Measurements from ENCODE around the gene INPP5A. TPM values are rescaled to one million over a fixed set of nuclear protein-coding genes. Genes with fewer than 3 reads are reported as not detected.

The INPP5A gene
- total and polyA plus RNA-seq, 2 experiments from 2014 or later = 41.2 to 53.6 TPM

DNA sequence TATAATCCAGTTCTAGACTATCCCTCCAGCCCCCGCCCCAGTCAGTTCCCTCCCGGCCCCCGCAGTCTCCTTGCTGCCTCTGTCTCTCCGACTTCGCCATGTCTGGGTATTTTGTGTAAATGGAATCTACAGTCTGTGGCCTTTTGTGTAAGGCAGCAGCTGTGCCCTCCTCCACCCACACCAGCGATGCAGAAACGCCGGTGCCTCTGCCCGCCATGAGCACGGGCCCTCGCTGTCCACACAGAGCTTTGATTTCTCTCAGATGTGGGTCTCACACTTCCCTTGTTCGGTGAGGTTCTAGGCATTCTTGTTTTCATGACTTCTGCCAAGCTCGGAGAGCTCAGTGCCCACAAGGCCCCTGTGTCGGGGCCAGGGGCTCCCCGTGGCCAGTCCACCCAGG, 210.5 kb downstream of the INPP5A start:
- no peak overlapping the region for H3K27ac ChIP-seq
- no peak overlapping the region for H3K4me3 ChIP-seq
- no peaks in the 10 kb centered on the region for H3K9me3 ChIP-seq (ENCODE audit: low read depth)
- no peaks in the 10 kb centered on the region for H3K36me3 ChIP-seq (replicated peaks; ENCODE audit: insufficient read depth, low read depth)
- WGBS (ENCODE audit: low lambda C conversion rate, missing lambda C conversion rate) = 93% methylated on average over 15 of the region's 15 CpGs
- TF ChIP-seq, protein P1, sequence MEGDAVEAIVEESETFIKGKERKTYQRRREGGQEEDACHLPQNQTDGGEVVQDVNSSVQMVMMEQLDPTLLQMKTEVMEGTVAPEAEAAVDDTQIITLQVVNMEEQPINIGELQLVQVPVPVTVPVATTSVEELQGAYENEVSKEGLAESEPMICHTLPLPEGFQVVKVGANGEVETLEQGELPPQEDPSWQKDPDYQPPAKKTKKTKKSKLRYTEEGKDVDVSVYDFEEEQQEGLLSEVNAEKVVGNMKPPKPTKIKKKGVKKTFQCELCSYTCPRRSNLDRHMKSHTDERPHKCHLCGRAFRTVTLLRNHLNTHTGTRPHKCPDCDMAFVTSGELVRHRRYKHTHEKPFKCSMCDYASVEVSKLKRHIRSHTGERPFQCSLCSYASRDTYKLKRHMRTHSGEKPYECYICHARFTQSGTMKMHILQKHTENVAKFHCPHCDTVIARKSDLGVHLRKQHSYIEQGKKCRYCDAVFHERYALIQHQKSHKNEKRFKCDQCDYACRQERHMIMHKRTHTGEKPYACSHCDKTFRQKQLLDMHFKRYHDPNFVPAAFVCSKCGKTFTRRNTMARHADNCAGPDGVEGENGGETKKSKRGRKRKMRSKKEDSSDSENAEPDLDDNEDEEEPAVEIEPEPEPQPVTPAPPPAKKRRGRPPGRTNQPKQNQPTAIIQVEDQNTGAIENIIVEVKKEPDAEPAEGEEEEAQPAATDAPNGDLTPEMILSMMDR (IDR thresholded peaks at IDR 0.05; ENCODE audit: poor library complexity) = no peak
- TF ChIP-seq EZH2 (IDR thresholded peaks at IDR 0.05; ENCODE audit: borderline replicate concordance) = no peak
- TF ChIP-seq EZH2phosphoT487 (IDR thresholded peaks at IDR 0.05; ENCODE audit: low read depth, severe bottlenecking, unreplicated experiment) = no peak
- no peak overlapping the region for H3K4me2 ChIP-seq
- H3K27me3 ChIP-seq = no peaks in the 10 kb centered on the region
- no peaks in the 10 kb centered on the region for H3K9me2 ChIP-seq (replicated peaks; ENCODE audit: insufficient read depth)
- no peaks in the 10 kb centered on the region for H4K20me1 ChIP-seq (ENCODE audit: insufficient read depth, poor library complexity, severe bottlenecking)
- H3K4me1 ChIP-seq (ENCODE audit: insufficient read depth) = no peaks in the 10 kb centered on the region
- H2AFZ ChIP-seq = no peak overlapping the region
- no peaks in the 10 kb centered on the region for H3K79me2 ChIP-seq
- DNase-seq (ENCODE audit: low spot score) = no peak

DNA sequence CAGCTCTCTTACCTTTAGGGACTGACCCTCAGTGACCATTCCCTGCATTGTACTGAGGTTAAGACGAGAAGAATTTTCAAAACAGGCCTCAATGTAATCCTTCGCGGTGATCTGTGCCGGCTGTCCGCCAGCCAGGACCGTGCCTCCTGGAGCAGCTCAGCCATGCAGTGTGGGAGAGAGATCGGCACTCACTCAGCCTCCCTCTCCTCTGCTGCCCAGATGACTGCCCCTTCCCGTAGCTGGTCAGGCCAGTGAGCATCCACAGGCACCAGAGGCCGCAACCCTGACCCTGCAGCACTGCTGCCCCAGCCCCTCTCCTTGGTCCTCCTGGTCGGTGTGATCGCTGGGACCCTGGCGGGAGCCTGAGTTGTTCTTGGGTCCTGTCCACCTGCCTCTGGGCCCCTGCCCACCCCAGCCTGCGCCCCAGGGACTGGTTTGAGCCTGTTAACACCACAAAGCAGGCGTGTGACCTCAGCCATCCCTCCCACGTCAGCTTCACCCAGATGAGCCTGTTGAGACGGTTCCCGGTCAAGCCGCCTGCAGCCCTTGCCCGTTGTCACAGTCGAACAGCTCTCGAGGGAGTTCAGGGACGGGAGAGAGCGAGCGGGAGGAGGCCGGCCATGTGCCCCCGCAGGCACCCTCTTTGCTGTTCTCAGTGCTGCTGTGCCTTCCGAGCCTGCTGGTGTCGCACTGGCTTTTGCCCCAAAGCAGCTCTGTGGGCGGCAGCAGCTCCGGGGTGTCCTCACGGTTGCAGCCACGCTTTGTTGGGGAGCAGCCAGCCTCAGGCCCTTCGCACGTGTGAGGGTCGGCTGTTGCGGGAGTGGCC, 211.2 kb downstream of the INPP5A start:
- H3K79me2 ChIP-seq = no peaks in the 10 kb centered on the region
- H3K4me3 ChIP-seq = no peak overlapping the region
- H3K4me2 ChIP-seq = no peak overlapping the region
- H3K4me1 ChIP-seq (ENCODE audit: insufficient read depth) = no peaks in the 10 kb centered on the region
- DNase-seq (ENCODE audit: low spot score) = no peak
- 91% methylated on average over 36 of the region's 36 CpGs for WGBS (ENCODE audit: low lambda C conversion rate, missing lambda C conversion rate)
- no peaks in the 10 kb centered on the region for H4K20me1 ChIP-seq (ENCODE audit: insufficient read depth, poor library complexity, severe bottlenecking)
- H3K27ac ChIP-seq = no peak overlapping the region
- H2AFZ ChIP-seq = no peak overlapping the region
- H3K9me2 ChIP-seq (replicated peaks; ENCODE audit: insufficient read depth) = no peaks in the 10 kb centered on the region
- H3K27me3 ChIP-seq = no peaks in the 10 kb centered on the region
- no peaks in the 10 kb centered on the region for H3K36me3 ChIP-seq (replicated peaks; ENCODE audit: insufficient read depth, low read depth)
- H3K9me3 ChIP-seq (ENCODE audit: low read depth) = no peaks in the 10 kb centered on the region
- no peak for TF ChIP-seq EZH2phosphoT487 (IDR thresholded peaks at IDR 0.05; ENCODE audit: low read depth, severe bottlenecking, unreplicated experiment)
- no peak for TF ChIP-seq EZH2 (IDR thresholded peaks at IDR 0.05; ENCODE audit: borderline replicate concordance)
- TF ChIP-seq, protein P1 (IDR thresholded peaks at IDR 0.05; ENCODE audit: poor library complexity) = no peak

DNA sequence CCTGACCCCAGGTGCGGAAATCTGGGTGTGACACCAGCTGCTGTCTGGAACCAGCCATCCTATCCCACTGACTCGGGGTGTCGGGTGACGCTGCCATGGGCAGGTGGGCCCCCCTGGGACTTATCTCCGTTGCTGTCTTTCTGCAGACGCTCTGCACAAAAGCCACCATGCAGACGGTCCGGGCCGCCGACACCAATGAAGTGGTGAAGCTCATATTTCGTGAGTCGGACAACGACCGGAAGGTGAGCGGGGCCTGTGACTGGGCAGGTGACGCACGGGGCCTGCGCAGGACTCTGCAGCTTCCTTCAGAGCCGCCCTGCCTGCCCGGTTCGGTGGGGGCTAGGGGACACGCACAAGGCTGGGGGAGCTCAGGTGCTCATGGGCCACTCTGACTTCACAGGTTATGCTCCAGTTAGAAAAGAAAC, 211.8 kb downstream of the INPP5A start:
- H3K27me3 ChIP-seq = no peaks in the 10 kb centered on the region
- H3K9me3 ChIP-seq (ENCODE audit: low read depth) = no peaks in the 10 kb centered on the region
- no peak for DNase-seq (ENCODE audit: low spot score)
- no peaks in the 10 kb centered on the region for H3K9me2 ChIP-seq (replicated peaks; ENCODE audit: insufficient read depth)
- no peaks in the 10 kb centered on the region for H4K20me1 ChIP-seq (ENCODE audit: insufficient read depth, poor library complexity, severe bottlenecking)
- H3K27ac ChIP-seq = no peak overlapping the region
- no peak overlapping the region for H2AFZ ChIP-seq
- H3K4me2 ChIP-seq = no peak overlapping the region
- no peaks in the 10 kb centered on the region for H3K4me1 ChIP-seq (ENCODE audit: insufficient read depth)
- H3K79me2 ChIP-seq = no peaks in the 10 kb centered on the region
- TF ChIP-seq EZH2 (IDR thresholded peaks at IDR 0.05; ENCODE audit: borderline replicate concordance) (no peak), EZH2phosphoT487 (IDR thresholded peaks at IDR 0.05; ENCODE audit: low read depth, severe bottlenecking, unreplicated experiment) (no peak)
- TF ChIP-seq, protein P1 (IDR thresholded peaks at IDR 0.05; ENCODE audit: poor library complexity) = no peak
- 93% methylated on average over 22 of the region's 22 CpGs for WGBS (ENCODE audit: low lambda C conversion rate, missing lambda C conversion rate)
- H3K36me3 ChIP-seq (replicated peaks; ENCODE audit: insufficient read depth, low read depth) = no peaks in the 10 kb centered on the region
- no peak overlapping the region for H3K4me3 ChIP-seq
